HCT116 (cell line): ENCODE data around the gene GDPD5. TPM values are rescaled to one million over a fixed set of nuclear protein-coding genes. Genes with fewer than 3 reads are reported as not detected.

ENCODE experiments used
- ATAC-seq: fragments of 200-7000 bp; cut with Tn5 transposase; 2 replicates; pipeline ENCODE4 v1.9.1; 2020; ENCODE audit warnings: mild to moderate bottlenecking, moderate library complexity
- BruUV-seq: library from RNA; stranded (reverse); fragments of 400-500 nt; replicated peaks from 2 replicates; lab custom pipeline; 2021; lab: Mats Ljungman, UMichigan
- CTCF ChIA-PET: fragments of 300-600 bp; sonication (Branson Sonifier 250); formaldehyde crosslinking; loops from one replicate; lab custom pipeline; 2021; ENCODE audit warnings: antibody characterized with exemption; lab: Charles Lee
- POLR2A ChIA-PET: fragments of 300-600, 350-600 bp; sonication (Branson Sonifier 250); formaldehyde crosslinking; loops from one replicate; lab custom pipeline; 2021; ENCODE audit warnings: antibody characterized with exemption; lab: Charles Lee
- RAD21 ChIA-PET, 2 experiments: fragments of 300-600 bp; sonication (Branson Sonifier 250); formaldehyde crosslinking; loops; one replicate each; lab custom pipeline; 2023; ENCODE audit warnings: low total read pairs in 2 of 2; ENCODE audit not compliant: uncharacterized antibody in 2 of 2, unreplicated experiment in 2 of 2, low non-redundant PET in 1 of 2; lab: Charles Lee
- DNase-seq: peaks from one replicate; pipeline ENCODE4 v3.0.0-alpha.2; 2010; ENCODE audit warnings: low read depth, low spot score
- H2AFZ ChIP-seq: fragments of 200-600 bp; shearing (Covaris generic), sonication (generic); 2 replicates; pipeline ENCODE4 v1.6.1; 2017; ENCODE audit warnings: low read depth, mixed run types, mixed read lengths, antibody characterized with exemption, low read length; ENCODE audit not compliant: poor library complexity, severe bottlenecking
- H3K27ac ChIP-seq: 2 replicates; pipeline ENCODE4 v1.5.1; 2012; ENCODE audit warnings: low read depth, low read length
- H3K27me3 ChIP-seq: fragments of 200-600 bp; sonication (generic); 2 replicates; pipeline ENCODE4 v1.6.1; 2016; ENCODE audit warnings: mixed run types, low read length, mixed read lengths; ENCODE audit not compliant: insufficient read depth
- H3K36me3 ChIP-seq, 2 experiments: fragments of 200-500 bp in 1 of 2; fragments of 200-600 bp in 1 of 2; sonication (Bioruptor generic) in 1 of 2; sonication (generic) in 1 of 2; 2 replicates each; pipeline versions ENCODE4 v1.5.1 to v1.6.1; 2014 to 2016; ENCODE audit warnings: low read length in 2 of 2, inconsistent platforms in 1 of 2, mixed read lengths in 1 of 2, mixed run types in 1 of 2; ENCODE audit not compliant: insufficient read depth in 2 of 2, control insufficient read depth in 1 of 2
- H3K4me1 ChIP-seq, 2 experiments: fragments of 200-600 bp in 1 of 2; sonication (generic) in 1 of 2; 2 replicates each; pipeline versions ENCODE4 v1.5.1 to v1.6.1; 2012 to 2017; ENCODE audit warnings: low read length in 2 of 2, inconsistent platforms in 1 of 2, mild to moderate bottlenecking in 1 of 2, mixed read lengths in 1 of 2, mixed run types in 1 of 2, moderate library complexity in 1 of 2; ENCODE audit not compliant: insufficient read depth in 2 of 2, control insufficient read depth in 1 of 2
- H3K4me2 ChIP-seq: fragments of 200-600 bp; sonication (generic); 2 replicates; pipeline ENCODE4 v1.6.1; 2017; ENCODE audit warnings: mixed run types, low read length, mixed read lengths
- H3K4me3 ChIP-seq, 2 experiments: fragments of 200-600 bp in 1 of 2; sonication (generic) in 1 of 2; replicated peaks in 1 of 2; 2 replicates each; pipeline ENCODE4 v1.5.1; 2011 to 2016; ENCODE audit warnings: low read length in 2 of 2, control low read depth in 1 of 2, low read depth in 1 of 2, mild to moderate bottlenecking in 1 of 2, mixed read lengths in 1 of 2, mixed run types in 1 of 2
- H3K79me2 ChIP-seq: fragments of 200-600 bp; sonication (generic); 2 replicates; pipeline ENCODE4 v1.6.1; 2017; ENCODE audit warnings: mild to moderate bottlenecking, mixed run types, low read length, moderate library complexity, mixed read lengths; ENCODE audit not compliant: insufficient read depth
- H3K9ac ChIP-seq: fragments of 200-600 bp; sonication (generic); 2 replicates; pipeline ENCODE4 v1.6.1; 2016; ENCODE audit warnings: low read length, mixed read lengths
- H3K9me2 ChIP-seq: fragments of 200-600 bp; sonication (generic), shearing (Covaris generic); 2 replicates; pipeline ENCODE4 v1.6.1; 2017; ENCODE audit warnings: mixed run types, mild to moderate bottlenecking, moderate library complexity; ENCODE audit not compliant: insufficient read depth
- H3K9me3 ChIP-seq, 2 experiments: fragments of 200-500 bp in 1 of 2; fragments of 200-600 bp in 1 of 2; sonication (Bioruptor generic) in 1 of 2; sonication (generic) in 1 of 2; 2 replicates each; pipeline ENCODE4 v1.6.1; 2014 to 2017; ENCODE audit warnings: low read length in 2 of 2, mixed read lengths in 2 of 2, inconsistent platforms in 1 of 2, low read depth in 1 of 2, mild to moderate bottlenecking in 1 of 2, mixed run types in 1 of 2, moderate library complexity in 1 of 2; ENCODE audit not compliant: control insufficient read depth in 1 of 2, insufficient read depth in 1 of 2
- H4K20me1 ChIP-seq: fragments of 200-600 bp; sonication (generic), shearing (Covaris generic); 2 replicates; pipeline ENCODE4 v1.6.1; 2017; ENCODE audit warnings: mixed run types, mild to moderate bottlenecking, moderate library complexity; ENCODE audit not compliant: insufficient read depth
- ATF3 ChIP-seq: IDR thresholded peaks from 2 replicates; pipeline ENCODE4 v1.6.1; 2012
- CBX3 ChIP-seq: IDR thresholded peaks from 2 replicates; pipeline ENCODE4 v1.6.1; 2012; ENCODE audit warnings: low read depth
- CEBPB ChIP-seq: IDR thresholded peaks from 2 replicates; pipeline ENCODE4 v1.6.1; 2012; ENCODE audit warnings: low read depth
- CTCF ChIP-seq, 3 experiments: fragments of 200-600 bp in 1 of 3; sonication (generic) in 1 of 3; IDR thresholded peaks in 2 of 3; conservative IDR thresholded peaks in 1 of 3; 2 replicates each; pipeline ENCODE4 v1.5.1; 2012 to 2017; ENCODE audit warnings: low read depth in 2 of 3, low read length in 2 of 3, antibody characterized with exemption in 1 of 3, borderline replicate concordance in 1 of 3, control low read depth in 1 of 3, mild to moderate bottlenecking in 1 of 3, mixed read lengths in 1 of 3, mixed run types in 1 of 3, moderate library complexity in 1 of 3; ENCODE audit not compliant: insufficient read depth in 1 of 3
- EGR1 ChIP-seq: IDR thresholded peaks from 2 replicates; pipeline ENCODE4 v1.6.1; 2012; ENCODE audit warnings: low read depth
- ELF1 ChIP-seq: IDR thresholded peaks from 2 replicates; pipeline ENCODE4 v1.6.1; 2012; ENCODE audit warnings: low read depth, borderline replicate concordance
- POLR2AphosphoS5 ChIP-seq: IDR thresholded peaks from 2 replicates; pipeline ENCODE4 v1.6.1; 2011; ENCODE audit warnings: mild to moderate bottlenecking, low read depth, low read length, moderate library complexity
- SIN3A ChIP-seq: IDR thresholded peaks from 2 replicates; pipeline ENCODE4 v1.6.1; 2012; ENCODE audit warnings: low read depth
- SRF ChIP-seq: IDR thresholded peaks from 2 replicates; pipeline ENCODE4 v1.6.1; 2012; ENCODE audit warnings: low read depth
- ZFX ChIP-seq: fragments of 450-650 bp; IDR thresholded peaks from 2 replicates; pipeline ENCODE4 v1.6.1; 2017
- intact Hi-C: fragments of 100-400 bp; cut with micrococcal nuclease; formaldehyde crosslinking; loops from 2 replicates; pipeline ENCODE4 v1.10.0; 2022
- total RNA-seq: library from RNA; stranded (reverse); gene quantifications from one replicate; pipeline ENCODE4 v1.2.1, GENCODE V29; 2021; ENCODE audit not compliant: unreplicated experiment

Gene GDPD5
- total RNA-seq, 1 experiment from 2014 or later, result 27.5 TPM

- H3K27me3 ChIP-seq, result no peaks in the 10 kb centered on the region
- H3K9me3 ChIP-seq, result no peaks in the 10 kb centered on the region
- no peak for DNase-seq
- ATAC-seq, result no peak
- H3K36me3 ChIP-seq, result no peaks in the 10 kb centered on the region
- intact Hi-C loops, result no loop called here
- no peaks in the 10 kb centered on the region for H3K79me2 ChIP-seq
- TF ChIP-seq EGR1, result no peak
- no peak for TF ChIP-seq ZFX
- no peak for TF ChIP-seq CTCF (IDR thresholded peaks at IDR 0.05 in 2 of 3, conservative IDR thresholded peaks at IDR 0.05 in 1 of 3; ENCODE audit: borderline replicate concordance in 1 of 3, insufficient read depth in 1 of 3, low read depth in 2 of 3, low read length in 2 of 3)
- no peak for TF ChIP-seq SRF
- TF ChIP-seq POLR2AphosphoS5, result no peak
- no peak for TF ChIP-seq ATF3
- no peak for TF ChIP-seq CEBPB
- no peak for TF ChIP-seq ELF1
- no peak for TF ChIP-seq CBX3
- no peak for TF ChIP-seq SIN3A
- TF ChIP-seq, all 23 proteins: peak for 0
- no TSS peak for BruUV-seq
- ChIA-PET RAD21 (no interaction called here), POLR2A (no interaction called here), CTCF (no interaction called here)
- H2AFZ ChIP-seq, result no peak overlapping the region
- no peak overlapping the region for H3K4me2 ChIP-seq
- H4K20me1 ChIP-seq, result no peaks in the 10 kb centered on the region
- H3K9me2 ChIP-seq, result no peaks in the 10 kb centered on the region
- peaks cover 25 to 32% of the 10 kb centered on the region in 2 experiments for H3K4me1 ChIP-seq
- H3K27ac ChIP-seq, result no peak overlapping the region
- no peak overlapping the region for H3K4me3 ChIP-seq
- H3K9ac ChIP-seq, result no peak overlapping the region
Observed at GRCh38 chr11:75503531-75504099, 22.1 kb downstream of the GDPD5 start.
